GM19372 (cell line): Measurements from ENCODE around the gene CDH13.

Experiments used
- ATAC-seq: cut with Tn5 transposase; IDR thresholded peaks from one replicate; pipeline ENCODE4 v1.9.1; 2021; ENCODE audit warnings: mild to moderate bottlenecking, low read depth, moderate library complexity; ENCODE audit not compliant: unreplicated experiment

Gene CDH13

GRCh38 chr16:82626791-82627261, at the start of gene CDH13:
Gene CDH13, plus strand, starts transcription at chr16:82626969.
- no peak for ATAC-seq

- ATAC-seq, result no peak
These were observed 46.4 kb upstream of the CDH13 start for GRCh38 chr16:82580298-82580890.

DNA sequence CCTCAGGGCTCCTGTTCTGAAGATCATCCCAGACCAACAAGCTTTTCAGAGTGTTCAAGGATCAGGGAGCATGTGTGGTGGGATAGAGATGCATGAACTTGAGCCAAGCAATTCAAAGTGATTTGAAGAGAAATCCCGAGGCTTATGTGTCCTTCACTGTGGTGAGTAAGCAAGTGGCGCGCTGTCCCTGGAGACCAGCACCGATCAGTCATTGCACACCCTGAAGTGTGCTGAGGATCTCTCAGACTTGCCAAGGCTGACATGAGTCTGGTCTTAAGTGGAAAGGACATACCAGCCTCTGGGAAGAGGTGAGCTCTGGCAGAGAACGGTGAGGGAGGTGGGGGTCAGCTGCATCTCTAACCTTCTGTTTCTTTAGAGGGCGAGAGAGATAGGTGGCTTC, 43.8 kb upstream of the CDH13 start:
- no peak for ATAC-seq

DNA sequence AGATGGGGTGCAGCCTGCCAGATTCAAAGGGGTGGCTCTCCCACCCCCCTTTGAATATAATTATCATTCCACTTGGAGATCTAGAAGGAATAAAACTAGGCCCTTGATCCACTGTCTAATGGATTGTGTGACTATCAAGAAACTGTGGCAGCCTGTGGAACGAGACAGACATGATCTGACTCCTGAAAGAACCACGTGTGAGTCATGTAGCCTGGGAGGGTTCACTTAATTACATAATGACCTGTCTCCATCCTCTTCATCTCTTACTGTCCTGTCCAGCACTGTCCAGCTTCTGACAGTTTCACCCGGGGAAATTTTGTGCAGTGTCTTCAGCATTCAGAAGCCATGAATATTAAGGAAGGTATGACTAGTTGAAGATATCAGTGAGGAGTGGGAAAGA, 43.3 kb upstream of the CDH13 start:
- ATAC-seq, result no peak

- no peak for ATAC-seq
These were observed 42.1 kb upstream of the CDH13 start for GRCh38 chr16:82584553-82585152.

- ATAC-seq, result no peak
These were observed 41.1 kb upstream of the CDH13 start for GRCh38 chr16:82585675-82586074.

DNA sequence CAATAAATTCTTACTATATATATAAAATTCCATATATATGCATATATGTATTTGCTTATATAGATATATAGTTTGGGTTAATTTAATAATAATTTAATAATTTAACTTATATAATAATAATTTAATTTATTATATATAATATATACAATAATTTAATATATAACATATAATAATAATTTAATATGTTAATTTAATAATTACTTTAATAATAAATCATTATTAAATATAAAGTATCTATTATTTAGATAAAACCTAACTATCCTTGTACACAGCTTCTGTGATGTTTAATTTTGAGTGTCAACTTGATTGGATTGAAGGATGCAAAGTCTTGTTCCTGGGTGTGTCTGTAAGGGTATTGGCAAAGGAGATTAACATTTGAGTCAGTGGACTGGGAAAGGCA, 40.6 kb upstream of the CDH13 start:
- no peak for ATAC-seq

- ATAC-seq, result no peak
These were observed 39.5 kb upstream of the CDH13 start for GRCh38 chr16:82587289-82587688.

- ATAC-seq, result no peak
These were observed 37.4 kb upstream of the CDH13 start for GRCh38 chr16:82589407-82589806.

GRCh38 chr16:82594114-82594513, 32.7 kb upstream of the CDH13 start:
- ATAC-seq, result no peak

DNA sequence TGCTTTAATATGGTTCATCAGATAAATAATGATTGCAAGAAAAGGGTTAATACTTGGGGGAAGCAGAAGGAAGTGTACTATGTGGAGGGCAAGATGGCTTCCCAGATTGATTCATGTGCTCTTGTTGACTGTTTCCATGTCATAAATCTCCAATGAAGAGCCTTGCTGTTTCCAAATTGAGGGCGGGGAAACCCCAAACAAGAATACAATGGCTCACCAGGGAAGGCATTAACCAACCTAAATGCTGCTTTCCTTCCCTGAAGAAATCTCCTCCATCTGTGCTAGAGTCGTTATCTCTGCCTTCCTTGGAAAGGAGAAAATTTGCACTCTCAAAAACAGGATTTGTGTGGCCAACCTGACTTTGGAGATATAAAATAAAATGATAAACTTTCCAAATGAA, 28.0 kb upstream of the CDH13 start:
- ATAC-seq, result no peak

DNA sequence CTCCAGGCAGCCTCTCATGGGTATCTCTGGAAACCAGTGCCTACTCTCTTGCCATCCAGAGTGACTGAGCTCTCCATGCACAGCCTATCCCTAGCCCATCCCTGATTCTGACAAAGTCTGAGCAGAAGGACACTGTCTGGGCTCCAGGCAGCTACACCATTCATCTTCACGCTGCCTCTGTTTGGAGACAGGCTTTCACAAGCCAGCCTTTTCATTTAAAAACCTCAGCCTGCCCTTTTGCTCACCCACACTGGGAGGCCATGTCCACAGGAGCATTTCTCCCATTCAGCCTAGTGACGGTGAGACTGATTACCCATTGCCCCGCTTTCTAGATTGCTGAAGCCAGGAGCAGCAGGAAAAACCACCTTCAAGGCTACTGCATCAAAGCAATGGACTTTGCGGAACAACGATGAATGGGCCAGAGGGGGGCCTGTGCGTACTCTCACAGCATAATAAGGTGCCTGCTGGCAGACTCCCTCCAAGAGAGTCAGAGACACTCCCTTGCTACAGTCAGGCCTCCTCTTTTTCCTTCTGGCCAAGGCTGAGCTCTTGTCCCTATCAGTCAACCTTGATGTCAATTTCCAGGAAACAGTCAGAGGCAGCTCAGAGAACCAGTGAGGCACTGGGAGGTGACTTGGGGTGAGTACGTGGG, 24.7 kb upstream of the CDH13 start:
- no peak for ATAC-seq

DNA sequence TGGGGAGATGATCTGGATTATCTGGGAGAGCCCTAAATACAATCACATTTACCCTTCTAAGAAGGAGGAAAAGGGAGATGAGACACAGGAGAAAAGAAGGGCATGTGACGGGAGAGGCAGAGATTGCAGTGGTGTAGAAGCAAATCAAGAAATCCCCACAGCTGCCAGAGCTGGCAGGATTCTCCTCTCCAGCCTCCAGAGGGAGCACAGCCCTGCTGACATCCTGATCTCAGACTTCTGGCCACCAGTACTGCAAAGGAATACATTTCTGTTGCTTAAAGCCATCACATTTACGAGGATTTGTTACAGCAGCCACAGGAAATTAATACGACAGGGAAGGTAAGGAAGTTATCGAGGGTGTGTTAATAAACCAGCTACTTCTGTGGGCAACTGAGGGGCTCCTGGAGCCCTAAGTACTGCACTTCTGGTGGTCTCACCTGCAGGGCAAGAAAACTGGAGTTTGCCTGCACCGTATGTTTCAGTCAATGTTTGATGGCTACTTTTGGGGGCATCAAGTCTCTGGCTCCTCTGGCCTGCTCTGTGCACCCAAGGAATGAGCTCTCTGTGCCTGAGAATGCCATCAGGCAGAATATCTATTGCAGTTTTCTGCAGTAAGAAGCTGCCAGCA, 22.9 kb upstream of the CDH13 start:
- no peak for ATAC-seq

- ATAC-seq, result no peak
These were observed 21.7 kb upstream of the CDH13 start for GRCh38 chr16:82605076-82605475.

- ATAC-seq, result no peak
These were observed 20.7 kb upstream of the CDH13 start for GRCh38 chr16:82605863-82606620.

DNA sequence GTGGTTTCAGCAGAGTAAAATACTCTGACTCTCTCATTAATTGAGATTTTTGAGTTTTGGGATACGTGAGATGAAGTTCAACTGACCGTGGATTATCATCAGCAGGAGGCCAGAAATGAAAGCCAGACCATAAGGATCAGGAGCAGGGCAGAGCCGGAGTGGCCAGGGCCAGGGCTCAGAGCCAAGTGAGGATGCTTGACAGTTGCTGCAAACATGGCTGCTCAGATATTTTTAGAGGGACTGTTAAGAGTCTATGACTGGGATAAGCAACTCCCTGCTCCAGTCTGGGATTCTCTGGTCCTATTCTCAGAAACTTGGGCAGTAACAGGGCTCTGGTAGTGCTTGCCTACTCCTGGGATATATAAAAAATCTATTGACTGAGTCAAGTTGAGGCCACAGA, 17.6 kb upstream of the CDH13 start:
- no peak for ATAC-seq

DNA sequence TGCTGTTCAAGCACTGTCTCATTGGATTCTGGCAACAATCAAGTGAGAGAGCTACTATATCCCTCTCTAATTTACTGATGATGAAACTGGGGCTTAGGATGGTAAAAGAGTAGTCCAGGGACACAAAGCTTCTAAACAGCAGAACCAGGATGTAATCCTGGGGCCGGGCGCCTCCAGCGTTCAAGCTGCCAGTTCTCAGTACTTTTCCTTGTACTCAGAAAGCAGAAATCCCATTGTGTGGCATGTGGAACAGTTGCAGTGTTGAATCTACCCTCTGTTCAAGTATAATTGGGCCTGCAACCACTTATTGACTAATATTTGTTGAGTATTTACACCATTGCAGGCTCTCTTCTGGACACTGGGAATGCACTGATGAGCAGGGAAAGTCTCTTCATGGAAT, 14.5 kb upstream of the CDH13 start:
- ATAC-seq, result no peak

GRCh38 chr16:82616356-82616755, 10.4 kb upstream of the CDH13 start:
- no peak for ATAC-seq

- no peak for ATAC-seq
These were observed 5.0 kb upstream of the CDH13 start for GRCh38 chr16:82621781-82622180.

DNA sequence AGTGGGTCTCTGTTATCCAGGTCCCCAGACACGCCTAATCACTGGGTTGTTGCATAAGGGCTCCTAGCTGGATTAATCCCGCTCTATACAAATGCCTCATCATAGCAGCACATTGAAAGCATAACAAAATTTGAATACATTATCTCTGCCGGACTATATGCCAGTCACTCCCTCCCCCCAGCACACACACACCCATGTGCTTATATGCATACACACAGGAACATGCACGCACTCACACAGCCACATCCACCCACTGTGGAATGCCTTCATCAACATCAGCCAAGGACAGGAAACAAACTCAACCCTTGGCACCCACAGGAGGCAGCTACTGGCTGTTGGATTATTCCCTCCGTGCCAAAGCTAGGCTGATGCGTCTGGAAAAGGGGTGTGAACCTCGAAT, 3.5 kb upstream of the CDH13 start:
- no peak for ATAC-seq
